H9 (cell line): ENCODE data around the gene LRP8. TPM values are rescaled to one million over a fixed set of nuclear protein-coding genes. Genes with fewer than 3 reads are reported as not detected.

Experiments
- DNase-seq: peaks from one replicate; pipeline ENCODE4 v3.0.0-alpha.2; 2017
- H2AFZ ChIP-seq: one replicate; pipeline ENCODE4 v1.6.1; 2013; ENCODE audit warnings: mild to moderate bottlenecking, low read length, control low read depth, moderate library complexity
- H2AK5ac ChIP-seq: 2 replicates; pipeline ENCODE4 v1.6.1; 2013; ENCODE audit warnings: low read length, control low read depth, mixed read lengths; ENCODE audit not compliant: insufficient read length
- H2BK120ac ChIP-seq: one replicate; pipeline ENCODE4 v1.6.1; 2013; ENCODE audit warnings: low read depth, mild to moderate bottlenecking, low read length, control low read depth, inconsistent platforms; ENCODE audit not compliant: poor library complexity, severe bottlenecking
- H2BK12ac ChIP-seq: 2 replicates; pipeline ENCODE4 v1.6.1; 2013; ENCODE audit warnings: low read length, control low read depth, mixed read lengths, low read depth; ENCODE audit not compliant: insufficient read length
- H2BK15ac ChIP-seq: 2 replicates; pipeline ENCODE4 v1.6.1; 2013; ENCODE audit warnings: low read depth, low read length, control low read depth
- H2BK20ac ChIP-seq: one replicate; pipeline ENCODE4 v1.6.1; 2013; ENCODE audit warnings: low read depth, mild to moderate bottlenecking, low read length, control low read depth, inconsistent platforms; ENCODE audit not compliant: poor library complexity, severe bottlenecking
- H2BK5ac ChIP-seq: 2 replicates; pipeline ENCODE4 v1.6.1; 2013; ENCODE audit warnings: low read length, control low read depth, mixed read lengths; ENCODE audit not compliant: insufficient read length
- H3K14ac ChIP-seq: 2 replicates; pipeline ENCODE4 v1.6.1; 2013; ENCODE audit warnings: low read length, control low read depth; ENCODE audit not compliant: insufficient read depth
- H3K18ac ChIP-seq: 2 replicates; pipeline ENCODE4 v1.6.1; 2013; ENCODE audit warnings: low read depth, mild to moderate bottlenecking, mixed read lengths, low read length, control low read depth; ENCODE audit not compliant: insufficient read length
- H3K23ac ChIP-seq: 2 replicates; pipeline ENCODE4 v1.6.1; 2013; ENCODE audit warnings: low read length, control low read depth, mixed read lengths, low read depth; ENCODE audit not compliant: insufficient read length
- H3K23me2 ChIP-seq: 2 replicates; pipeline ENCODE4 v1.6.1; 2013; ENCODE audit warnings: low read depth, mild to moderate bottlenecking, mixed read lengths, low read length, control low read depth; ENCODE audit not compliant: insufficient read length, poor library complexity, severe bottlenecking
- H3K27ac ChIP-seq: 2 replicates; pipeline ENCODE4 v1.5.1; 2013; ENCODE audit warnings: low read length, control low read depth, mixed read lengths, low read depth; ENCODE audit not compliant: insufficient read length
- H3K27me3 ChIP-seq: 2 replicates; pipeline ENCODE4 v1.6.1; 2013; ENCODE audit warnings: low read length, control low read depth, inconsistent platforms; ENCODE audit not compliant: insufficient read depth
- H3K4ac ChIP-seq: 2 replicates; pipeline ENCODE4 v1.6.1; 2013; ENCODE audit warnings: low read depth, mild to moderate bottlenecking, control low read depth, inconsistent platforms, low read length, moderate library complexity
- H3K4me1 ChIP-seq: 2 replicates; pipeline ENCODE4 v1.6.1; 2013; ENCODE audit warnings: low read length, control low read depth, inconsistent platforms; ENCODE audit not compliant: insufficient read depth
- H3K4me2 ChIP-seq: 2 replicates; pipeline ENCODE4 v1.6.1; 2013; ENCODE audit warnings: low read length, control low read depth, mixed read lengths; ENCODE audit not compliant: insufficient read length, insufficient read depth
- H3K56ac ChIP-seq: 2 replicates; pipeline ENCODE4 v1.6.1; 2013; ENCODE audit warnings: low read depth, mild to moderate bottlenecking, mixed read lengths, low read length, control low read depth; ENCODE audit not compliant: insufficient read length
- H3K79me1 ChIP-seq: 2 replicates; pipeline ENCODE4 v1.6.1; 2013; ENCODE audit warnings: low read depth, mild to moderate bottlenecking, moderate library complexity, low read length, control low read depth, inconsistent platforms; ENCODE audit not compliant: insufficient read depth, poor library complexity, severe bottlenecking
- H3K79me2 ChIP-seq: 2 replicates; pipeline ENCODE4 v1.6.1; 2013; ENCODE audit warnings: low read length, control low read depth, inconsistent platforms; ENCODE audit not compliant: insufficient read depth
- H3K9ac ChIP-seq: 2 replicates; pipeline ENCODE4 v1.6.1; 2013; ENCODE audit warnings: low read length, control low read depth, mixed read lengths; ENCODE audit not compliant: insufficient read length; ENCODE audit errors: extremely low read depth
- H3K9me3 ChIP-seq: one replicate; pipeline ENCODE4 v1.6.1; 2013; ENCODE audit warnings: low read depth, low read length, inconsistent platforms; ENCODE audit not compliant: control insufficient read depth
- H3T11ph ChIP-seq: one replicate; pipeline ENCODE4 v1.6.1; 2013; ENCODE audit warnings: mild to moderate bottlenecking, low read length, control low read depth, inconsistent platforms
- H4K20me1 ChIP-seq: one replicate; pipeline ENCODE4 v1.6.1; 2013; ENCODE audit not compliant: control insufficient read depth, insufficient read length, insufficient read depth
- H4K5ac ChIP-seq: 2 replicates; pipeline ENCODE4 v1.6.1; 2013; ENCODE audit warnings: low read depth, mild to moderate bottlenecking, mixed read lengths, low read length, control low read depth; ENCODE audit not compliant: insufficient read length
- H4K8ac ChIP-seq: replicated peaks from 2 replicates; pipeline ENCODE4 v1.6.1; 2013; ENCODE audit warnings: low read length, control low read depth, mixed read lengths, low read depth; ENCODE audit not compliant: insufficient read length
- H4K91ac ChIP-seq: 2 replicates; pipeline ENCODE4 v1.6.1; 2013; ENCODE audit warnings: low read depth, mild to moderate bottlenecking, moderate library complexity, mixed read lengths, low read length, control low read depth; ENCODE audit not compliant: insufficient read length
- H3K27ac Mint-ChIP-seq, 3 experiments: 2 replicates in 2 of 3; 3 replicates in 1 of 3; pipeline ENCODE4 v1.8.0; 2020 to 2021; ENCODE audit warnings: mixed read lengths in 3 of 3, mild to moderate bottlenecking in 1 of 3, moderate library complexity in 1 of 3
- H3K27me3 Mint-ChIP-seq: 2 replicates; pipeline ENCODE4 v1.8.0; 2021; ENCODE audit warnings: low read depth, mild to moderate bottlenecking, moderate library complexity, mixed read lengths
- H3K36me3 Mint-ChIP-seq, 3 experiments: 2 replicates in 2 of 3; 3 replicates in 1 of 3; pipeline ENCODE4 v1.8.0; 2020 to 2021; ENCODE audit warnings: low read depth in 3 of 3, mixed read lengths in 3 of 3; ENCODE audit not compliant: insufficient read depth in 1 of 3
- H3K4me1 Mint-ChIP-seq, 2 experiments: 2 replicates each; pipeline ENCODE4 v1.8.0; 2020; ENCODE audit warnings: mixed read lengths in 2 of 2
- H3K4me3 Mint-ChIP-seq, 2 experiments: 2 replicates in 1 of 2; 3 replicates in 1 of 2; pipeline ENCODE4 v1.8.0; 2020 to 2021; ENCODE audit warnings: mild to moderate bottlenecking in 2 of 2, mixed read lengths in 2 of 2, moderate library complexity in 1 of 2
- H3K9me3 Mint-ChIP-seq, 2 experiments: 2 replicates in 1 of 2; 3 replicates in 1 of 2; pipeline ENCODE4 v1.8.0; 2020; ENCODE audit warnings: mild to moderate bottlenecking in 2 of 2, mixed read lengths in 2 of 2, moderate library complexity in 1 of 2
- WGBS: extraction: QIAGEN DNeasy Blood & Tissue Kit; methylation state at CpG from one replicate; pipeline ENCODE4 v1.1.7; 2013; ENCODE audit warnings: missing lambda C conversion rate, low lambda C conversion rate, mixed read lengths; ENCODE audit not compliant: insufficient read length; ENCODE audit errors: extremely low coverage; 5-methylcytosine and 5-hydroxymethylcytosine counted together
- total RNA-seq: library from RNA; stranded (reverse); gene quantifications from 2 replicates; pipeline ENCODE4 v1.2.1, GENCODE V29; 2021
- TF ChIP-seq, protein P1 (sequence below): fragments of 200-600 bp; sonication (generic); conservative IDR thresholded peaks from 3 replicates; pipeline ENCODE4 v1.8.0; 2021; ENCODE audit warnings: antibody characterized with exemption, mild to moderate bottlenecking

The LRP8 gene
- total RNA-seq, 1 experiment from 2014 or later: 78.6 TPM

DNA sequence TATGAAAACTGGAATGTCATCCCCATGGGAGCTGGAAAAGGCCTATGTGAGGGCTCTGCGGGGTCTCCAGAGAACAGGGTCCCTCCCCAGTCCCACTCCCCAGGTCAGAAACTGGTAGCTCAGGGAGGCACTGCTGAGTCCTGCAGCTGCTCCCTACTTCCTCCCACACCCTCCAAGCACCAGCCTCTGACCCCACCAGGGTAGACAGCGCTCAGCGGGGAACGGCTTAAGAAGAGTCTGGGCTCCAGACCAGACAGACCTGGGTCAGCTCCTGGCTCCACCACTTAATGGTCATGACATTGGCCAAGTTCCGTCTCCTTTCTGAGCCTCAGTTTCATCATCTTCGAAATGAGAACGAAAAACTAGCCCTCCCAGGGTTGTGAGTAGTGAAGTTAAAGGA lies 7.2 kb downstream of the LRP8 start:
- Histone ChIP-seq H2AK5ac (no peak overlapping the region), H2BK120ac (no peak overlapping the region), H3K9ac (no peak overlapping the region), H3K23me2 (peaks cover 2% of the 10 kb centered on the region), H3K27me3 (no peaks in the 10 kb centered on the region), H4K91ac (no peak overlapping the region), H3K14ac (no peak overlapping the region), H3K27ac (no peak overlapping the region), H4K5ac (no peak overlapping the region), H3K9me3 (no peaks in the 10 kb centered on the region), H2BK5ac (no peak overlapping the region), H3T11ph (no peak overlapping the region), H4K20me1 (no peaks in the 10 kb centered on the region), H3K4me2 (no peak overlapping the region), H2BK15ac (no peak overlapping the region), H3K79me1 (peaks cover 10% of the 10 kb centered on the region), H3K18ac (no peak overlapping the region), H2AFZ (no peak overlapping the region), H2BK20ac (no peak overlapping the region), H3K79me2 (peaks cover 21% of the 10 kb centered on the region; the same call in 1 of the 2 replicates), H4K8ac (no peak overlapping the region), H3K4me1 (peaks cover 3% of the 10 kb centered on the region; the same call in 1 of the 2 replicates), H2BK12ac (no peak overlapping the region), H3K56ac (no peak overlapping the region), H3K23ac (no peak overlapping the region), H3K4ac (no peak overlapping the region)
- H3K27ac Mint-ChIP-seq: no peak overlapping the region
- peaks cover 38 to 84% (median 65%) of the 10 kb centered on the region in 3 experiments for H3K36me3 Mint-ChIP-seq
- no peak for DNase-seq
- no peaks in the 10 kb centered on the region; a peak in 1 of 5 replicates for H3K9me3 Mint-ChIP-seq
- H3K27me3 Mint-ChIP-seq: no peaks in the 10 kb centered on the region; the same call in 1 of the 2 replicates
- TF ChIP-seq, protein P1, sequence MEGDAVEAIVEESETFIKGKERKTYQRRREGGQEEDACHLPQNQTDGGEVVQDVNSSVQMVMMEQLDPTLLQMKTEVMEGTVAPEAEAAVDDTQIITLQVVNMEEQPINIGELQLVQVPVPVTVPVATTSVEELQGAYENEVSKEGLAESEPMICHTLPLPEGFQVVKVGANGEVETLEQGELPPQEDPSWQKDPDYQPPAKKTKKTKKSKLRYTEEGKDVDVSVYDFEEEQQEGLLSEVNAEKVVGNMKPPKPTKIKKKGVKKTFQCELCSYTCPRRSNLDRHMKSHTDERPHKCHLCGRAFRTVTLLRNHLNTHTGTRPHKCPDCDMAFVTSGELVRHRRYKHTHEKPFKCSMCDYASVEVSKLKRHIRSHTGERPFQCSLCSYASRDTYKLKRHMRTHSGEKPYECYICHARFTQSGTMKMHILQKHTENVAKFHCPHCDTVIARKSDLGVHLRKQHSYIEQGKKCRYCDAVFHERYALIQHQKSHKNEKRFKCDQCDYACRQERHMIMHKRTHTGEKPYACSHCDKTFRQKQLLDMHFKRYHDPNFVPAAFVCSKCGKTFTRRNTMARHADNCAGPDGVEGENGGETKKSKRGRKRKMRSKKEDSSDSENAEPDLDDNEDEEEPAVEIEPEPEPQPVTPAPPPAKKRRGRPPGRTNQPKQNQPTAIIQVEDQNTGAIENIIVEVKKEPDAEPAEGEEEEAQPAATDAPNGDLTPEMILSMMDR: no peak
- H3K4me3 Mint-ChIP-seq: no peak overlapping the region; a peak in 1 of 5 replicates
- H3K4me1 Mint-ChIP-seq: peaks cover 33 to 42% of the 10 kb centered on the region in 2 experiments
- no CpG with 5 or more reads among the region's 7 CpGs for WGBS
